ENCODE measurements around the gene UPK2. TPM values are rescaled to one million over a fixed set of nuclear protein-coding genes. Genes with fewer than 3 reads are reported as not detected.

The UPK2 gene
- total RNA-seq, 1 experiment from 2014 or later: not detected

GRCh38 chr11:118916842-118917388 is 39.2 kb upstream of the UPK2 start:
- peak; percentile 65 for DNase-seq (ENCODE audit: extremely low read depth, low read depth)

DNA sequence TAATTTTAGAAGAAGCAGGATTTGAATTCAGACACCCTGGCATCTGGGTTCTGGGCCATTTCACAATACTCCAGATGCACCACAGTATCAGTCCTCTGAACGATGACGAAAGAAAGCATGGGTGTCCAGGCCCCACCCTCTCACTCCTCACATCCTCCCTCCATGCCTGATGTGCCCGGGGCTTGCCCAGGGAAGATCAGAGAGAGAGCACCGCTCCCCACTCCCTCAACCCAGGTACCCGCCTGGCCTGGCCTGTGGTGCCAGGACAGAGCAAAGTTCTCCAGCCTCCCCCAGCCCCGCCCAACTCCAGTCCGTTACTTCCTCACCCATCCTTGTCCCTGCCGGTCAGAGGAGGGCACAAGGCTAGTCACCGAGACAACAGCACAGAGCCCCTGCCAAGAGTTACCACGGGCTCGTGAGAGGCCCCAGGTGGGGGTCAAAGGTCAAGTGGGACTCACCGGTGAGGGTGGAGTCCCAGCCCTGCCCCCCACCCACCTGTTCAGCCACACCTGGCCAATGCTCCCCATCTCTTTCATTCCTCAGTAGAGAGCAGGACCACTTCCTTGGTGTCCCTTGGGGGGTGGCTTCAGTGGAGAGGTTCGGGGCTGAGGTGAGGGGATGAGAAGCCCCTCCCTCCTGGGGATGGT is 38.5 kb upstream of the UPK2 start:
- DNase-seq (ENCODE audit: extremely low read depth, low read depth): peak; percentile 89

GRCh38 chr11:118918128-118918685 is 37.9 kb upstream of the UPK2 start:
- peak; percentile 84 for DNase-seq (ENCODE audit: extremely low read depth, low read depth)

DNA sequence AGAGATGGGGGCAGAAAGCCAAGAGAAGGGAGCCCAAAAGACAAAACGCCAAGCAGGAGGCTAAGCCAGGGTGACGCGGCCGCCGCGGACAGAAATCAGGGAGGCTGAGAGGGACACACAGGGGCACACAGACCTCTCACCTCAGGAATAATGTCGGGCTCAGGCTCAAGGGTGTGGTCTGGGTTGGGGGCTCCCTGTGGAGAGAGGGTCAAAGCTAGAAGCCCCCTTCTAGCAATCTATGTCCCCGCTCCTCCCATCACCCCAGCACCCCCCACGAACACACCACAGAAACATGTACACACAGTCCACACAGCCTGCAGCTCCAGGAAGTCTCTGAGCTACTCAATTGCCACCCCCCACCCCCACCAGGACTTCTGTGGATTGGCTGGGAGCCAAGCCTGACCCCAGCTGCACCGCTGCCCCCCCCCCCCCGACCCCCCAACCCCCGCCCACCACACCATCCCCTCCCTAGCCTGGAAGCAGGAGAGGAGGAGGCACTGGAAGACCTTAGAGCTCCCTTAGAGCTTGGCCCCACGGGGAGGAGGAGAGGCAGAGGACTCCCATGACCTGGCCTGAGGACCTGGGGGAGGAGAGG is 37.3 kb upstream of the UPK2 start:
- DNase-seq (ENCODE audit: extremely low read depth, low read depth): no peak

DNA sequence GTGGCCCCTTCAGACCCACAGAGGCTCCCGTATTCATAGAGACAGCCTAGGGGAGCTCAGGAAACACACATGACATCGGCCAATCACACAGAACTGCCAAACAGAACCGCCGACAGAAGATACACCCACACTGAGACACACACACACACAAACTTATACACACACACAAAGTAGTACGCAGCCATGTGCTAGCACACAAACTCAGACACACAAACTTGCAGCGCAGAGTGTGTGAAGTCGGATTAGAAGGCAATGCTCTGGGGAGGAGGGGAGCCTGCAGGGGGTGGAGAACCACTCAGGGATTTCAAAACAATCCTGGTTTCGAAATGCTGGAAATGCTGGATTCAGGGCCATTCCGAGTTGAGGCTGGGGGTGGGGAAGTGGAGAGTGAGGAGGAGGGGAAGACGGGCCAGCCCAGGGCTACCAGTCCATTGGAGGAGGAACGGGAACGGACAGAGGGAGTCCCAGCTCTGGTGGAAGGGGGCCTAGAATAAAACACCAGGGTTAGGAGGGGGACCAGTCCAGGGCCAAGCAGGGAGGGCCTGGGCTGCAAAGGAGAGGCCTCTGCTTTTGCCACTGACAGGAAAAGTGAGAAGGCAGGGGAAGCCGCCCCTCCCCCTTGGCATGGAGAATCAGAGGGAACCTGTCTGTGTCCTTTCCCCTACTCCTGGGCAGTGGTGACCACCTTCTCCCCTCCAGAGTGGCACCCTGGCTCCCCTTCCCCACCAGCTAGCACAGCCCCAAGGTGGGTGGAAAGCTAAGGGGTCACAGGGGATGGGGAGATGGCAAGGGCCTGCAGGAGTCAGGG is 34.8 kb upstream of the UPK2 start:
- peak; percentile 73 for DNase-seq (ENCODE audit: extremely low read depth, low read depth)

- DNase-seq (ENCODE audit: extremely low read depth, low read depth): peak; percentile 83
Measured at GRCh38 chr11:118921929-118922744, 34.0 kb upstream of the UPK2 start.

- DNase-seq (ENCODE audit: extremely low read depth, low read depth): no peak
Measured at GRCh38 chr11:118922745-118923627, 33.1 kb upstream of the UPK2 start.

DNA sequence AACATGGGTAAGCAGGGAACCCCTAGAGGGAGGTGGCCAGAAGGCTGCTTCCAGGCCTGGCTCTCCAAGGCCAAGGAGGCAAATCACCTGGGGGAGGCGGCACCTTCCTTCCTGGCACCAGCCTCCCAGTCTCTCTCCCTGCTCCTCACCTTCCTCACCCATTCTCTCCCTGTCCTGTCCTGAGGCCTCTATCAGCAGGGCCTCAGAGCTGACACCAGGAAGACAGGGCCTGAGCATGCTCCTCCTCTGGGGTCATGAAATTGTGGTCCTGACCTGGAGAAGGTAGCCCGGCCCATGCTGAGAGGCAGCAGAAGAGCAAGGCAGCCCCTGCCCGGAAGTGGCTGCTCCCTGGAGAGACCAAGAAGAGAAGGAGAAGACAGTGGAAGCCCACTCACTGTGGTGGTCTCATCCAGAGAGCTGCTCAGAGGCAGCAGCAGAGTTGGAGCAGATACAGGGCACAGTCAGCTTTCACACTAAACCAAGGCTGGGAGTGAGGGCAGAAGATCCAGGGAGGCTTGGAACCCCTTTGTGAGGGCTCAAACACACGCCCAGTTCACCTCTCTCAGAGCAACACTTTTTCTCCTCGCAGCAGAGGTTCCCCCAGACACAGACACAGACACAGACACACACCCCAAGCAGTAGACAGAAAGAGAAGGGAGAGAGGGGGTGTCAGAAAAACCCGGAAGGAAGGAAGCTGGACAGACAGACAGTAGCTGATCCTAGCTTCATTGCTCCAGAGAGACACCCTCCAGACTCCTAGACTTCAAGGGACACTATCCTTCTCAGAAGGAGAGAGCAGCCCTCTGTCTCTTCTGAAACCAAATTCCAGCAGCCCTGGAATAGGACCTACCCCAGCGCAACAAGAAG is 32.1 kb upstream of the UPK2 start:
- no peak for DNase-seq (ENCODE audit: extremely low read depth, low read depth)

DNA sequence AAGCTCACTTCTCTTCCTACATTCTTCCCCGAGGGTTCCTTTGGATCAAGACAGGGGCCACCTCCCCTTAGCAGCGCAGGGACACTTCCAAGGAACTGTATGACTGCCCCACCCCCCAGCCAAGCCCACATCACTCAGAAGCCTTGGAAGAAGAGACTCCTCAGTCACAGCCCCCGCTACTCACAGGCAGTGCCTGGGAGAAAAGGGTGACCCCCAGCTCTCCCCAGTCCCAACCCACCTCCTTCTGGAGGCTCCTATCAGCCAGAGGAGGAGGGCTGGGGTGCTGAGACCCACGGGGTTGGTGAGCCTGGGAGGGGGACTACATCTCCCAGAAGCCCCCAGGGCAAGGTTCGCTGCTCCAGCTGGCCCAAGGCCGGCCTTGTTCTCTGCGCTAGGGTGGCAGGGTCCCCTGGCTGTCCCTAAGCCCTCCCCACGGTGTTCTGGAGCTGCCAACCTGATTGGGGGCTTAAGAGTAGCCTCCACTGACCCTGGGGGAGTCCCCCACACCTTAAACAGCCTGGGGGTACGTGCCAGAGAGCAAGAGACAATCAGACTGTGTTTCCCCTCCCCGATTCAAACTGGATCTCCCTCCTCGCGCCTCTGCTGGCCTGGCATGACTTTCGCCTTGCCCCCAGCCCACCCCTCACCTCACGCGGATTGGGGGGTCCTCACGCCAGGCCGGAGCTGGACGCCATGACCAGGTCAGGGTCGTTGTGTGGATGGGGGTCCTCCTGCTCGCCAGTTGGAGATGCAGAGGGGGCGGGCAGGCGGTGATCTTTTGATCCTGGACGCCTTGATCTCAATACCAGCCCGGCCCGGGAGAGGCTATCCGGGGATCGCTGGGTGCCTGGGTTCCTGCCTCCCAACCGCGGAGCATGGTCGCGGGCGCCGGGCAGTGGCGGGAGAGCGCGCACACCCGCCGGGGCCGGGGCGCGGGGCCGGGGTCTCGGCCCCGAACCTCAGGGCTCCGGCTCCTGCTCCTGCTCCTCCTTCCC is 31.2 kb upstream of the UPK2 start:
- no peak for DNase-seq (ENCODE audit: extremely low read depth, low read depth)

DNA sequence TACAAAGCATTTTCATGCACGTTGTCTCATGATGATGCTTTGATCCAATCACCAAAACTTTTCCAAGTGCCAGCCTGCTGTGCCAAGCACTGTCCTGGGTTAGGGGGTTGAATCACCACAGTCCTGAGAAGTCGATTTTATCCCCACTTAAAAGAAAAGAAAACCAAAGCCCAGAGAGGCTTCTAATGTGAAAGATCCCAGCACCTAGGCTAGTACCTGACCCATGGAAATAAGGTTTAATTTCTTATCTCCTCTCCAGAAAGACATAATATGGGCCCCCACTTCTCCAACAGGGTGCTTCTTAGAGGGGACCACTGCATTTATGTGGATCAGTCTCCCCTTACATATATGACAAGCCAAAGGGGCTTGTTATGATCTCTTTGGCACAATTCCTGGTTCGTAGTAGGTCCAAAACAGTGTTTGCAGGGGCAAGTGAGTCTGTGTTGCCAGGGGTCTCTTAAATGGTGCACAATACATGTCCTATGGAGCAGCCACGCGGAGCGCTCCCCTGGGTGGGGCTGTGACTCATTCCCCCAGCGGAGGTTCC is 28.5 kb upstream of the UPK2 start:
- DNase-seq (ENCODE audit: extremely low read depth, low read depth): no peak

- peak; percentile 88 for DNase-seq (ENCODE audit: extremely low read depth, low read depth)
Measured at GRCh38 chr11:118928101-118928869, 27.8 kb upstream of the UPK2 start.

- no peak for DNase-seq (ENCODE audit: extremely low read depth, low read depth)
Measured at GRCh38 chr11:118928870-118929500, 27.1 kb upstream of the UPK2 start.

GRCh38 chr11:118929501-118930093 is 26.5 kb upstream of the UPK2 start:
- DNase-seq (ENCODE audit: extremely low read depth, low read depth): peak; percentile 49

DNA sequence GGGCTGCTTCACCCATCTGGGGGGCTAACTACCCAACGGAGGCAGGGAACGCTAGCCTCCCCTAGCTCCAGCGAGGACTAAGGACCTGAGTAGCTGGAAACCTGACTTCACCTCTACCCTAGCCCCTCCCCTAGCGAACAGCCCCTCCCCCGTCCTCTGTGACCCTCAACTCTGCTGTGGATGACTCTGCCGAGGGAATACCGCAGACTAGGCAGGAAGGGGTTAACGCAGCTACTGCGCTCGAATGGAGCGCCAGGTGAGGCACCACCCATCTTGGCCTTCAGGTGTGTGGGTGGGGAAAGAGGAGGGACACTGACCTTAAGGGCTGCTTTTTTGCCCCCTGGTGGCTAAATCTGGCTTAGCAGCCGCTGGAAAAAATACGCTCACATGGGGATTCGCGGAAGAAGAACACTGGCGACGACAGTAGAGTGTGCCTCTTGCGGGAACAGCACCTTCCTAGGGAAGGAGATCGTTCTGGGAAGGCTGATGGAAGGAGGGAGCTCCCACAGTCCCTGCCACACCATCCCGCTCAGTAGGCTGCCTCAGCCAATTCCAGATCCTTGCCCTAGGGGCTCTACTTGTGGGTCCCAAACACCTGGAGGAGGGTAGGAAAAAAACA is 25.9 kb upstream of the UPK2 start:
- peak; percentile 64 for DNase-seq (ENCODE audit: extremely low read depth, low read depth)

- DNase-seq (ENCODE audit: extremely low read depth, low read depth): no peak
Measured at GRCh38 chr11:118931571-118931970, 24.5 kb upstream of the UPK2 start.

All from NCI-H460 (cell line).